H7 (cell line): Measurements from ENCODE around the gene WDFY4. TPM values are rescaled to one million over a fixed set of nuclear protein-coding genes. Genes with fewer than 3 reads are reported as not detected.

Experiments
- DNase-seq: peaks from one replicate; pipeline ENCODE4 v3.0.0; 2012
- H3K27me3 ChIP-seq: 2 replicates; pipeline ENCODE4 v1.6.0; 2011; ENCODE audit warnings: mild to moderate bottlenecking, low read length; ENCODE audit not compliant: control insufficient read depth, insufficient read depth
- H3K36me3 ChIP-seq: replicated peaks from 2 replicates; pipeline ENCODE4 v1.5.1; 2011; ENCODE audit warnings: low read length; ENCODE audit not compliant: control insufficient read depth, insufficient read depth
- H3K4me3 ChIP-seq: 2 replicates; pipeline ENCODE4 v1.5.1; 2011; ENCODE audit warnings: low read depth, mild to moderate bottlenecking, control low read depth, low read length, moderate library complexity; ENCODE audit not compliant: insufficient read depth
- total RNA-seq: library from RNA; depleted of rRNA; stranded (reverse); fragments of >200 nt; shearing (Covaris generic); gene quantifications from 2 replicates; pipeline ENCODE4 v1.2.3, GENCODE V29; 2014

Gene WDFY4
- total RNA-seq, 1 experiment from 2014 or later = not detected

DNA sequence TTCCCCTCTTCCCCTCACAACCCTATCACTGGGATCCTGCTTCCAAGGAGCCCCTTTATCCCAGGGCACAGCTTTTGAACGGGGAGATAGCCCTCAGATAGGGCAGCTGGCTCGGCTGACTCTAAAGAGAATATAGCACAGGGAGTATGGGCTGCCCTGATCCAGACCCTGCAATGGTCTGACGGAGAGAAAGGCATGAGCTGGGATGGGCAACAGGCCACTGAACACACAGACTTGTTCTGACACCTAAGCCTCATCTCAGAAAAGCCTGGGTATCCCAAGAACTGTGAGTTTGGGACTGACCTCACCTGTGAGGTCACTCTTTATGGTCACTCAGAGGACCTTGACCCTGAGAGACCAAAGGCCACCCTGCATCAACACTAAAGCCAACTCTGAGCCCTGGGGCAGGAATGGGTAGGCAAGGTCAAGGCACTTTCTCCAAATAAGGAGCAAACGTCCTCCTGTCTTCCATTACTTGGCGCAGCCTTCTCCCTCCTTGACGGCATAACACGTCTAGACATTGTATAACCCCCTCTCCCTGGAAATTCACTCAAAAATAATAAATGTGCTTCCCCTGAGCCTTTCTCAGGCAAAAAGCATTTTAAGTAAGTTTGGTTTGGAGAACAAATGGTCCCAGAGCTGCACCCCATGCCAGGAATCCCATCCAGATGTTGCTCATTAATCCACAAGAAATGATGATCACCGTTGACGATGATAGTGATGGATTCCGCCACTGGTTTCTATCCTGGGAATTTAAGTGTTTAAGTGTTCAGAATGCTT is 263.2 kb downstream of the WDFY4 start:
- Histone ChIP-seq H3K27me3 (no peaks in the 10 kb centered on the region), H3K36me3 (no peaks in the 10 kb centered on the region), H3K4me3 (no peak overlapping the region)
- DNase-seq = no peak

DNA sequence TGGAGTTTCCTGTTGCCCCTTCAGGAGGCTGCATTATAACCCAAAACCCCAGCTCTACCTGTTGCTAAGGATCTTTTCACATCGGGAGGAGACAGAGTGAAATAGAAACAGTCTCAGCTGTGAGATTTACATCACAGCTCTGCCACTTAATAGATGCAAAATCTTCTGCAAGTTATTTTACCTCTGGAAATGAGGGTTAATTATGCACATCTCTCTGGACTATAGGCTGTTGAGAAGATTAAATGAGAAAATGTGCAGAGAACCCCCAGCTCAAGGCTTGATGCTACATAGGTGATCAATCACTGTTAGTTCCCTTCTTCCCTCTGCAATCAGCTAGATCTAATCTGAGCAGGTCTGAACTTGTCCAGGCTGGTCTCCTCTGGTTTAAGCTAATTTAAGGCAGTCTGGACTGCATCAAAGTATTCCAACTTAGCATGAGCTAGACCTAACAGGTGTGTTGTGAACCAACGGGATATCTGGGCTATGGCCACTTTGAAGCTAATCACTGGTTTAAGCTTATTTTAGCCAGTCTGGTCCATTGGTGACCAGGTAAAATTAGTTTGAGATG is 263.9 kb downstream of the WDFY4 start:
- no peaks in the 10 kb centered on the region for H3K27me3 ChIP-seq
- no peak overlapping the region for H3K4me3 ChIP-seq
- no peak for DNase-seq
- no peaks in the 10 kb centered on the region for H3K36me3 ChIP-seq

DNA sequence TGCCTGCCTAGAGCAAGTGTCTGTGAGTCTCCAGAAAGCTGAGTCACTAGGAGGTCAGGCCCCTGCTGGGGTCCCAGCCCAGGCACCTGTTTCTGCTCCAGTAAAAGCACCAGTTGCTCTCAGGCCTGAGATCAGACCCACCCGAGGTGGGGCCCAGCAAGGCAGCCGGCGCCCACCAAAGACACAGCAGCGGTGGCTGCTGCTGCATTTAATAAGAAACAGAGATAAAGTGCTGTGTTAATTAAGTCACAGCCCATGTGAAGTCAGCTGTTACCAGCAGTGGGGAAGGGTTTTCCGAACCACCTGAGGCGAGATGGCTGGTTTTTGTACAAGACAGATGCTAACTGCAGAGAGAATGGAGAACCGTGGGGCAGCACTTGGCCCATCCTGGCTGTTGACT is 267.0 kb downstream of the WDFY4 start:
- H3K4me3 ChIP-seq = no peak overlapping the region
- no peaks in the 10 kb centered on the region for H3K36me3 ChIP-seq
- H3K27me3 ChIP-seq = no peaks in the 10 kb centered on the region
- DNase-seq = no peak

DNA sequence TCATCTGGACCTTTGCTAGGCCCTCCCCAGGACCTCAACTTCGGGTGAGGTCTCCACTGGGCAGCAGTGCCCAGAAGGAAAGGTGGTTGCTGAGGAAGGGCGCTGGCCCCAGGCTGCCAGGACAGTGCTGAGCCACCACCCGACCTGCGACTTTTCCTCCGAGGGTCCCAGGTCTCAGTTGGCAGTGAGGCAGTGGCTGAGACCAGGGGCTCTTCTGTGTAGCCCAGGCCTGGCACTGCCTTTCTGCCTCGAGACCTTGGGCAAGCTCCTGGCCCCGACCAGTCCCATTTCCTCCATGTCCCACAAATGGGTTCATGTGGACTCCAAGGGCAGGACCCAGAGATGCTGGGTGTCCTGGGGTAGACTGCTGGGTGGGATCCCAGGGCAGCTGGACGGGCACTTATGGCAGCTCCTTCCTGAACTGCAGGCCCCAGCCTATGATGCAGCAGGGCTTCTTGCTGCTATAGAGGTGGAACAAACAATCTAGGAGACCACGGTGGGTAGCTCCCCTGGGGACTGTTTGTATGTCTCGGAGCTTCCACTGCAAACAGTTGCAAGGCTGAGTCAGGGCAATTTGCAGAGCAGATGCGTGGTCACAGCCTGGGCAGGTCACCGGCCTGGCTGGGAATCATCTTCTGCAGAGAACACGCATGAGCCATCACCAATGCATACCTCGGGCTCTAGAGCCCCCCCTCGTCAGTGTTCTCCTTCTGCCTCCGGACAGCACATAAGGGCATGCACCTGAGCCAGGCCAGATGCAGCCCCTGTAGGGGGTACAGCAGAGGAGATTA is 272.9 kb downstream of the WDFY4 start:
- no peak for DNase-seq
- no peaks in the 10 kb centered on the region for H3K36me3 ChIP-seq
- no peaks in the 10 kb centered on the region for H3K27me3 ChIP-seq
- H3K4me3 ChIP-seq = no peak overlapping the region

DNA sequence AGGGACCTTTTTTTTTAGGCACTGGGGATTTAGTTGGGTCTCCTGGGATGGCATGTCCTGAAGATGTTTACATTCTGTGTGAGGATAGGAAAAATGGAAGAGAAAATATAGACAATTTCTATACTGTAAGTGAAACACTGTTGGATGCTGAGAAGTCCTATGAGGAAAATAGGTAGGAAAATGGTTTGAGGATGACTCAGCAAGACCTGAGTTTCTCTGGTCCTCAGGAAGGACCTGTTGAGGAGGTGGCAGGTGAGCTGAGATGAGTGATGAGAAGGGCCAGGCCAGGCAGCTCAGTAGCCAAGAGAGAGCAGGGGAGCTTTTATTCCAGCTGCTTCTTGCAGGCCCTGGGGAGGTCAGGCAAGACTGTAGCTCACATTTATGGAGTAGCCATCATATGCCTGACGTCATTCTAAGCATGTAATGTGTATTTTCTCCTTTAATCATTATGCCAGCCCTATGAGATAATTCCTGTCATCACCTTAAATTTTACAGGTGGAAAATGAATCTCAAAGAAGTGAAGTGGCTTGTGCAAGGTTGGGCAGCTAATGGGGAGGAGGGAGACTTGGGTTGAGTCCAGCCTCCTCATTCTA is 274.0 kb downstream of the WDFY4 start:
- H3K27me3 ChIP-seq = no peaks in the 10 kb centered on the region
- H3K4me3 ChIP-seq = no peak overlapping the region
- no peaks in the 10 kb centered on the region for H3K36me3 ChIP-seq
- DNase-seq = no peak

DNA sequence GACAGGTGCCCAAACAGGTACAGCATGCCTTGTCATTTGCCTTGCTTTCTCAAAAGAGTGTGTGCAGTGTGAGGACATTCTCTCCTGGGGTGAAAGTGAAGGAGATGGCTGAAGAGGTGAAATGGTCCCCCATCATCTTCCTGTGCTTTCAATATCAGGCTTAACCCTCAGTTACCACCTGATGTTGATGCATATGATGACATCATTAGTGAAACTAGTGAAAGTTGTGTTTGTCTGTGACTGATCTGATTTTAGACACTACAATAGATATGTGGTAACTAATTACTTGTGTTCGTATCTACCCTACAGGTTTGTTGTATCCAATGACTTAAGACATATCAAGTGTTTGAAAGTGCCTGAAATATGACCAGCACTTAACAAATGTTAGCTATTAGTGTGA is 279.4 kb downstream of the WDFY4 start:
- DNase-seq = no peak

DNA sequence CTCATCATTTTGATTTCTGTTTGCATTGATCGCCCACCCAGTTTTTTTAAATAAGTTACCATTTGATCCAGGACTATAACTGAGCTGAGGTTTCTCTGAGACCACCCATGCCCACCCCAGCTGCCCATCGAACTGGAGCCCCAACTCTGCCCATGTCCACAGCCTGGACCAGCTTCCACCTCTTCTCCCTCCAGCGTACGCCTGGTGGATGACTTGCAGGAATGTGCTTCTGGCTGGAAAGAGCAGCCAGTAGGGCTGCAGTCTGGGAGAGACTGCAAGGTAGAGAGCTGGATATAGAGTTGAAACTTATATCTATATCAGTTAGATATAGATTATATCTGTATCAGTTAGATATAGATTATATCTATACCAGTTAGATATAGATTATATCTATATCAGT is 280.8 kb downstream of the WDFY4 start:
- H3K4me3 ChIP-seq = no peak overlapping the region
- no peaks in the 10 kb centered on the region for H3K36me3 ChIP-seq
- no peaks in the 10 kb centered on the region for H3K27me3 ChIP-seq
- no peak for DNase-seq

More for the DNA sequence above, 279.4 kb downstream of the WDFY4 start:
- no peaks in the 10 kb centered on the region for H3K36me3 ChIP-seq
- no peaks in the 10 kb centered on the region for H3K27me3 ChIP-seq
- H3K4me3 ChIP-seq = no peak overlapping the region

DNA sequence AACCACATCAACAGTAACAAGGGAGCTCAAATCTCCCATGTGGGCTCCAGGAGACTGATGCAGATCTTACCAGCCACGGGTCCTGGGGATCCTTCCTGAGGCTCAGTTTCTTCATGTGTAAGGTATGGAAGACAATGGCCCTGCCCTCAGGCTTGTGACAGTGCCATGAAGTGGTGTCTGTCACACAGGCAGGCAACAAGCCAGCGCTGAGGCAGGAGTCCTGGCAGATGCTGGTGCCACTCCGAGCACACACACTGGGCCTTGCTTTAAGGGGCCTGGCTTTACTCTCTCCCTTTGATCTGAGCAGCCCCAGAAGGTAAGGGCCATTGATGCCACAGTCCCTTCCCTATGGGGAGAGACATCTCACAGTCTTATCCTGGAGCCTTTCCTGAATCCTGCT is 283.4 kb downstream of the WDFY4 start:
- DNase-seq = no peak
- Histone ChIP-seq H3K36me3 (no peaks in the 10 kb centered on the region), H3K4me3 (no peak overlapping the region), H3K27me3 (no peaks in the 10 kb centered on the region)

DNA sequence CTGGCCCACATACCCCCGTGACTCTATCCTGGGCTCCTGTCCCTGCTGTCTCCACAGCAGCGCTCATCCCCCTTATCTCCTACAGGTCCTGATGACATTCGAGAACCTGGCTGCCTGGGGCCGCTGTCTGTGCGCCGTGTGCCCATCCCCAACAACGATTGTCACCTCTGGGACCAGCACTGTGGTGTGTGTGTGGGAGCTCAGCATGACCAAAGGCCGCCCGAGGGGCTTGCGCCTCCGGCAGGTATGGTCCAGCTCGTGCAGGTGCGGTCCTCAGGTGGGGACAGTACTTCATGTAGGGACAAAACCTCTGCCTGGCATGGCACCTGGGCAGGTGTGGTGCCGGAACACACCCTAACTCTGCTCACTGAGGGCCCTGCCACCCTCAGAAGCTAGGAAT is 285.4 kb downstream of the WDFY4 start:
- no peaks in the 10 kb centered on the region for H3K36me3 ChIP-seq
- H3K4me3 ChIP-seq = no peak overlapping the region
- H3K27me3 ChIP-seq = no peaks in the 10 kb centered on the region
- DNase-seq = no peak

DNA sequence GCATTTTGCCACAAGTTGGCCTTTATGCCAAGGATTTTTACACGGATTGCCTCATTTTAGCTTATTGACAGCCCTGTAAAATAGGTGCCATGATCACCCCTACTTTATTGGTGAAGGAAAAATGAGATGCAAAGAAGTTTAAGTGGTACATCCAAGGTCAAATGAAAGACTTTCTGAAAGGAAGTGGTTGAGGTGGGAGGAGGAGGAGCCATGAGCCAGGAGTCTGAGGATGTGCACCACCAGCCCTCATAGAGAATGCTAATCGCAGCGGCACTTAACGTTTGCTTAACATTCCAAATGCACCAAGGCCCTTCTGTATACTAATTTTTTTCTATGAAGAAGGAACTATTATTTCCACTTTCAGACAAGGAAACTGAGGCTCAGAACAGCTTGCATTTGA is 286.0 kb downstream of the WDFY4 start:
- H3K27me3 ChIP-seq = no peaks in the 10 kb centered on the region
- DNase-seq = no peak
- no peak overlapping the region for H3K4me3 ChIP-seq
- no peaks in the 10 kb centered on the region for H3K36me3 ChIP-seq

DNA sequence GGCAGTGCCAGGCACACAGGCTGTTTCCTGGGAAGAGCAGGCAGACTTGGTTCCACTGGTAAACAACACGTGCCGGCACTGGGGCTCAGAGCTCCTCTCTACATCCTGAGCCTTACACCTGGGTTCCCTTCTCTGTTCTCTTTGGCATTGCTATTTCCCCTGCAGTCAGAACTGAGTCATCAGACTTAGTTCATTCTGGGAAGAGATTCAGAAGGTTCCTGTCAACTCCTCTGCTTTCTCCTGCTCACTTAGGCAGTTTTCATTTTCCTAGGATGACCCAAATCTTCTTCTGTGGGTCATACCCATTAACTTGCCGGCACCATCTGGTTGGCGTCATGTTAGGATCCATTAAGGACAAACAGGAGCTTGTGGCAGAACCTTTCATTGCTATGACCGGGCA is 288.4 kb downstream of the WDFY4 start:
- no peak overlapping the region for H3K4me3 ChIP-seq
- no peak for DNase-seq

DNA sequence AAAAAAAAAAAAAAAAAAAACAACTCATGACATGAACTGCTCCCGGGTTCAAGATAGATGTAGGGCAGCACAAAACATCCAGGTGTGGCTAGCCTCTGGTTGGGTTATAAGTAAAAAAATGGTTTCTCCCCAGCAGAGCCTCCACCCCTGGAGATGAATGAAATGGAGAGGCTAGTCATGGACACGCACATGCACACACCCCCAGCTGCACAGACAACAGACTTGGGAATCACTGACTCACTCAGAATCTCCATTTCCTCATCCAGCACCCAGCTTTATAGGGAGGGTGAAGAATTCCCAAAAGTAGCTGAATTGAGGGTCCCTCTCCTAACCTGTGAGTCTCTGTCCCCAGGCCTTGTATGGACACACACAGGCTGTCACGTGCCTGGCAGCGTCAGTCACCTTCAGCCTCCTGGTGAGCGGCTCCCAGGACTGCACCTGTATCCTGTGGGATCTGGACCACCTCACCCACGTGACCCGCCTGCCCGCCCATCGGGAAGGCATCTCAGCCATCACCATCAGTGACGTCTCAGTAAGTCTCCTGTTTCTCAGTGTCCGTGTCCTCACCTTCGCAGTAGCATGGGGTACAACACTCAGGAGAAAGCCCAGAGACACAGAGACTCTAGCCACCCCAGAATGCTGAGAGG is 290.0 kb downstream of the WDFY4 start:
- no peaks in the 10 kb centered on the region for H3K27me3 ChIP-seq
- no peaks in the 10 kb centered on the region for H3K36me3 ChIP-seq
- DNase-seq = no peak
- H3K4me3 ChIP-seq = no peak overlapping the region

More for the DNA sequence above, 288.4 kb downstream of the WDFY4 start:
- Histone ChIP-seq H3K36me3 (no peaks in the 10 kb centered on the region), H3K27me3 (no peaks in the 10 kb centered on the region)

DNA sequence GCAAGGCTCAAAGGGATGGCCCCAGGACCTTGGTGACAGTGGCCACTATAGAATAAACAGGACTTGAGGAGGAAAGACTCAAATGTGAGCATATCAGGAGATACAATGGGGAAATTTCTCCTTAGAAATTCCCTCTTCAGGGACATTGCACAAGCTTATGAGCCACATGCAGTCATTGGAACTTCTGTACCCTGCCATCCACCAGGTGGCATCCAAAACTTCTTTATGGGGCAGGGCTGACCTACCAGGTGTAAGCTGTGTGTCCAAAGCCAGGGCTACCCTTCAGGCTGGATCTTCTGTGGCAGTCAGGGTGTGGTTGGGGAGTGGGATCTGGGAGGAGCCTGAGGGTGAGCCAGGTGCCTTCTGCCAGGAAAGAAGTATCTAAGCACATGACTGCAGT is 291.5 kb downstream of the WDFY4 start:
- peak; percentile 61 for DNase-seq
- Histone ChIP-seq H3K27me3 (no peaks in the 10 kb centered on the region), H3K4me3 (no peak overlapping the region), H3K36me3 (no peaks in the 10 kb centered on the region)

DNA sequence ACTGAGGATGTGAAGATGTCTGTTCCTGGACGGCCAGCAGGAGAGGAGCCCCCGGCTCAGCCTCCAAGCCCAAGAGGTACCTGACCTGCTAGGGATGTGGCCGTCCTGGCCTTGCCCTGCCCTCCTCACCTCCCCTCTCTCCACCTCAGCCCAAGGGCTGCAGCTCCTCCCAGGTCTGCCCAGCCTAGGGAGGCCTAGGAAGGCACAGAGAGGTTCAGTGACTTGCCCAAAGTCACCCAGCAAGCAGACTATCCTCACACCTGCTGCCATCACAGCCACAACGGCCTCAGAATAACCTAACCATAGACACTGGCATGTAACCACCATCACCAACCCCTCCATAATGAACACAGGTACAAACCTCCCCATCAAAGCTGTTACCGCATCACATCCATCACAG is 293.6 kb downstream of the WDFY4 start:
- Histone ChIP-seq H3K36me3 (no peaks in the 10 kb centered on the region), H3K4me3 (no peak overlapping the region), H3K27me3 (no peaks in the 10 kb centered on the region)
- no peak for DNase-seq
